NCI-H345 treated with DMSO at 0.1 percent for 48 hours (cell line): ENCODE measurements around the gene UNC13D.
A peak's percentile ranks its signal among the peaks of the same experiment; 100 is the strongest.
"Not testable (repeated sequence)": the region's sequence is repeated elsewhere in the genome, so short reads cannot be mapped to it uniquely, and the experiment has no call there.

ENCODE experiments used
- DNase-seq: peaks from one replicate; lab custom pipeline; 2025; ENCODE audit not compliant: unreplicated experiment; lab: John Stamatoyannopoulos, UW

Gene UNC13D

GRCh38 chr17:75875182-75875939 lies 31.2 kb upstream of the UNC13D start:
- DNase-seq, result no peak

- no peak for DNase-seq
These were observed 30.3 kb upstream of the UNC13D start for GRCh38 chr17:75874323-75875181.

GRCh38 chr17:75873587-75874322 lies 29.6 kb upstream of the UNC13D start:
- no peak for DNase-seq

- no peak for DNase-seq
These were observed 28.5 kb upstream of the UNC13D start for GRCh38 chr17:75872434-75873351.

GRCh38 chr17:75870228-75870627 lies 26.0 kb upstream of the UNC13D start:
- DNase-seq, result not testable (repeated sequence)

- DNase-seq, result no peak
These were observed 25.3 kb upstream of the UNC13D start for GRCh38 chr17:75869282-75870141.

GRCh38 chr17:75868730-75869281 lies 24.6 kb upstream of the UNC13D start:
- DNase-seq, result not testable (repeated sequence)

- DNase-seq, result not testable (repeated sequence)
These were observed 21.4 kb upstream of the UNC13D start for GRCh38 chr17:75865404-75866188.

- not testable (repeated sequence) for DNase-seq
These were observed 20.7 kb upstream of the UNC13D start for GRCh38 chr17:75864887-75865286.

- peak; percentile 25 for DNase-seq
These were observed 20.3 kb upstream of the UNC13D start for GRCh38 chr17:75864448-75864871.

- DNase-seq, result no peak
These were observed 17.7 kb upstream of the UNC13D start for GRCh38 chr17:75861927-75862317.

GRCh38 chr17:75859358-75859757 lies 15.2 kb upstream of the UNC13D start:
- not testable (repeated sequence) for DNase-seq

- no peak for DNase-seq
These were observed 12.0 kb upstream of the UNC13D start for GRCh38 chr17:75856062-75856756.

- DNase-seq, result peak; percentile 100
These were observed 11.3 kb upstream of the UNC13D start, which contains the start of gene WBP2 for GRCh38 chr17:75855310-75856061. WBP2 (minus strand) TSS chr17:75855335; CDS start chr17:75855297, 38 bp downstream.

- no peak for DNase-seq
These were observed 10.7 kb upstream of the UNC13D start for GRCh38 chr17:75854881-75855309.

GRCh38 chr17:75854101-75854748 lies 10.0 kb upstream of the UNC13D start:
- no peak for DNase-seq
